Measurements from ENCODE around the gene LYZ.

LYZ gene

GRCh38 chr12:69389831-69390230, 41.6 kb downstream of the LYZ start:
- no peak for FAIRE-seq

DNA sequence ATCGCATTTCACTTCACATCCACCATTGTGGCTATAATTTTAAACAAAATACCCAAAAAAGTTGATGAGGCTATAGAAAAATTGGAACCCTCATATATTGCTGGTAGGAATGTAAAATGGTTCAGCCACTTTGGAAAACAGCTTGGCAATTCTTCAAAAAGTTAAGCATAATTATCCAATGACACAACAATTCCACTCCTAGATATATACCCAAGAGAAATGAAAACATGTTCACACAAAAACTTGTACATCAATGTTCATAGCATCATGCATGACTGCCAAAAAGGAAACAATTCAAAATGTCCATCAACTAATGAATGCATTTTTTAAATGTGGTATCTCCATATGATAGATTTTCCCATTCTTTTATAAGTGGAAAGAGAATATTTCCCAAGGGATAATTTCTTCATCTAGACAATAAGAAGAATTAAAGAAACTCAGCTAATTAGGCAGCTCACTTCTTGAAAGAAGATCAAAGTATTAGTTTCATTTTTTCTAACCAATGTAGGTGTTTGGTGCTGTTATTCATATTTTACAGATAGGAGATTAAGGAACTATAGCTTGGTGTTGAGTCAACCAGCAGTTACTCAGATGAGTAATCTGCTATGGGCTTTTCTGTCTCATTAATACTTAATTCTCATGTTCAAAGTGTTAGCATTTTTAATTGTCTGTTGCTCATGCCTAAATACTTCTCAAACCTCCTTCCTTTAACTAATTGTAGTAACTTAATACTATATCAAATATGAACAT, 44.2 kb downstream of the LYZ start:
- FAIRE-seq = no peak

DNA sequence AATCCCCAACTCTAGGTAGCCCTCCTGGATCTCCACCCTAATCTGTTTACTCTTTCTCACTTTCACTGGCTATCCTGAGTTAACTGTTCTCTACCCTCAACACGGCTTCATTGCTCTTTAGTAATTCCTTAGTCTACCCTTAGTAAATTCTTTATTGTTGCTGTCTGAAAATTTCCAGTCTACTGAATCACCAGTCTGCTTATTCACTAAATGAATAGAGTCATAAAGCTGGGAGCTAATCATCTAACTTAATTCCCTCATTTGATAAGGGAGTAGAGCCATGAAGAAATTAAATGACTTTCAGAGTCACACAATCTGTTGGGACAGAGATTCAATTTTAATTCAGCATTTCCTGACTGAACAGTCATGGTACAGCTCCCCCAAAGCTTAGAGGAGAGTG, 47.9 kb downstream of the LYZ start:
- no peak for FAIRE-seq

GRCh38 chr12:69396963-69397362, 48.8 kb downstream of the LYZ start:
- no peak for FAIRE-seq

DNA sequence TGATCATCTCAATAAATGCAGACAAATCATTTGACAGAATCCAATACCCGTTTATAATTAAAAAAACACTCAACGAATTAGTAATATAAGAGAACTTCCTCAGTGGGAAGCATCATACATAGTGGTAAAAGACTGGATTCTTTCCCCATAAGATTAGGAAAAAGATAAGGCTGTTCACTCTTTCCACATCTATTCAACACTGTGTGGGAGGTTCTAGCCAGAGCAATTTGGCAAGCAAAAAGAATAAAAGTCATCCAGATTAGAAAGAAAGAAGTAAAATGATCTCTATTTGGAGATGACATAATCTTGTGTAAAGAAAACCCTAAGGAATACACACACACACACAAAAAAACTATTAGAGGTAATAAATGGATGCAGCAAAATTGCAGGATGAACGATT, 49.8 kb downstream of the LYZ start:
- no peak for FAIRE-seq

DNA sequence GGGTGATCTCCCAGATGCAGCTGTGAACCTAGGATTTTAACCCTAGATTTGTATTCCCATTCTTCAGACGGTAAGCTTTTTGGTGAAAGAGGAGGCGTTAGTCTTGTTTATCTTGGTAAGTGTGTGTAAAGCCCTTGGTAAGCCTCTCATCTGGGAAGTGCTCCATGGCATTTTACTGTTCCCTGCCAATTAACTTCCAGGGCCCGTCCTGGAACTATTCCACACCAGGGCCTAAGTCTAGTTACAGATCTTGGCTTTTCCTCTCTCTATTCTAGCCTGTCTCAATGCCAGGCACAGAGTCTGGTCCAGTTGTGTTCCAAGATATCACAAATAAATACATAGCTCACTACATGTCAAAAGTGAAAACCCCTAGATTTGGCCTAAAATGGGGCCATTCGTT, 53.8 kb downstream of the LYZ start:
- FAIRE-seq = no peak

All from colon (tissue), 2 donors.